HUES48 (cell line): Measurements from ENCODE around the gene UHMK1.
"Not testable (repeated sequence)": the region's sequence is repeated elsewhere in the genome, so short reads cannot be mapped to it uniquely, and the experiment has no call there.

ENCODE experiments used
- H3K27ac ChIP-seq: one replicate; pipeline ENCODE4 v1.7.0; 2013; ENCODE audit warnings: low read depth, low read length, inconsistent platforms
- H3K27me3 ChIP-seq: 2 replicates; pipeline ENCODE4 v1.6.1; 2013; ENCODE audit warnings: mild to moderate bottlenecking, low read length; ENCODE audit not compliant: control insufficient read depth, insufficient read depth
- H3K36me3 ChIP-seq: 2 replicates; pipeline ENCODE4 v1.6.1; 2013; ENCODE audit warnings: low read length; ENCODE audit not compliant: control insufficient read depth, insufficient read depth
- H3K4me1 ChIP-seq: 2 replicates; pipeline ENCODE4 v1.6.1; 2013; ENCODE audit warnings: mild to moderate bottlenecking, low read length; ENCODE audit not compliant: control insufficient read depth, insufficient read depth
- H3K4me3 ChIP-seq: 2 replicates; pipeline ENCODE4 v1.5.1; 2013; ENCODE audit warnings: mild to moderate bottlenecking, low read depth, low read length
- H3K9ac ChIP-seq: 2 replicates; pipeline ENCODE4 v1.6.1; 2013; ENCODE audit warnings: mild to moderate bottlenecking, low read depth, low read length, moderate library complexity
- H3K9me3 ChIP-seq: 2 replicates; pipeline ENCODE4 v1.6.1; 2013; ENCODE audit warnings: low read length; ENCODE audit not compliant: control insufficient read depth, insufficient read depth

The UHMK1 gene

GRCh38 chr1:162497723-162498495, at the start of gene UHMK1:
Gene UHMK1 (plus strand): TSS chr1:162497818. CDS start chr1:162498001, 183 bp downstream.
- H3K27me3 ChIP-seq: no peaks in the 10 kb centered on the region
- peaks cover 32% of the 10 kb centered on the region for H3K36me3 ChIP-seq
- peak within 1 kb of the TSS; percentile 82 for H3K27ac ChIP-seq
- H3K4me3 ChIP-seq: peak within 1 kb of the TSS; percentile 93
- no peaks in the 10 kb centered on the region for H3K9me3 ChIP-seq
- peak within 1 kb of the TSS; percentile 92 for H3K9ac ChIP-seq
- peaks cover 12% of the 10 kb centered on the region; the same call in 1 of the 2 replicates for H3K4me1 ChIP-seq

GRCh38 chr1:162454361-162454760, 43.3 kb upstream of the UHMK1 start:
- H3K9me3 ChIP-seq, H3K36me3 ChIP-seq, H3K27me3 ChIP-seq, H3K4me3 ChIP-seq, H3K9ac ChIP-seq, H3K4me1 ChIP-seq, H3K27ac ChIP-seq: not testable (repeated sequence)

- H3K9me3 ChIP-seq: no peaks in the 10 kb centered on the region
- no peaks in the 10 kb centered on the region for H3K36me3 ChIP-seq
- no peaks in the 10 kb centered on the region for H3K27me3 ChIP-seq
- no peak overlapping the region for H3K27ac ChIP-seq
- no peak overlapping the region for H3K9ac ChIP-seq
- no peak overlapping the region for H3K4me3 ChIP-seq
- no peaks in the 10 kb centered on the region for H3K4me1 ChIP-seq
Observed at GRCh38 chr1:162456323-162456722, 41.3 kb upstream of the UHMK1 start.

DNA sequence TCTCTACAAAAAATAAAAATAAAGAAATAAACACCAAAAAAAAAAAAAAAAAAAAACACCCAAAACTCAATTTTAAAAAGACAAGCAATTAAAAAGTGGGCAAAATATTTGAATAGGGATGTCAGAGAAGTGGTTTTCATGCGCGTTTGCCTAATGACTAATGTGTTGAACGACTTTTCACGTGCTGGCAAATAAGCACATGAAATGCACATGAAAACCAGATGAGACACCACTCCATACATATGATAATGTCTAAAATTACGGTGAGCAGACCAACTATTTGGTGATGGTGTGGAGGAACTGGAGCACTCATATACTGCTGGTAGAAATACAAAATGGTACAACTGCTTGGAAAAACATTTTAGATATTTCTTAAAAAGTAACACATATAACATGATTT, 39.4 kb upstream of the UHMK1 start:
- Histone ChIP-seq H3K4me1 (no peaks in the 10 kb centered on the region), H3K27ac (no peak overlapping the region), H3K4me3 (no peak overlapping the region), H3K9me3 (no peaks in the 10 kb centered on the region), H3K27me3 (no peaks in the 10 kb centered on the region), H3K9ac (no peak overlapping the region), H3K36me3 (no peaks in the 10 kb centered on the region)

DNA sequence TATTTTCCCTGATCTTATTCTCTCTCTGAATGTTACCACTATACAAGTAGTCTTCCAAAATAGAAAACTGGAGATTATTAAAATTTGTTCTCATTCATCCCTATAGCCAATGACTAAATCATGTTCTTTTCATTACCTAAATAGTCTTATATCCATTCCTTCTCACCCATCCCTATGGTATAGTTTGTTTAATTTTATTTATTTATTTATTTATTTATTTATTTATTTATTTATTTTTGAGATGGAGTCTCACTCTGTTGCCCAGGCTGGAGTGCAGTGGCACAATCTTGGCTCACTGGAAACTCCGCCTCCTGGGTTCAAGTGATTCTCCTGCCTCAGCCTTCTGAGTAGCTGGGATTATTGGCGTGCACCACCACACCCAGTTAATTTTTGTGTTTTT, 35.2 kb upstream of the UHMK1 start:
- not testable (repeated sequence) for H3K27me3 ChIP-seq, H3K4me3 ChIP-seq, H3K9me3 ChIP-seq, H3K4me1 ChIP-seq, H3K9ac ChIP-seq, H3K27ac ChIP-seq, H3K36me3 ChIP-seq

DNA sequence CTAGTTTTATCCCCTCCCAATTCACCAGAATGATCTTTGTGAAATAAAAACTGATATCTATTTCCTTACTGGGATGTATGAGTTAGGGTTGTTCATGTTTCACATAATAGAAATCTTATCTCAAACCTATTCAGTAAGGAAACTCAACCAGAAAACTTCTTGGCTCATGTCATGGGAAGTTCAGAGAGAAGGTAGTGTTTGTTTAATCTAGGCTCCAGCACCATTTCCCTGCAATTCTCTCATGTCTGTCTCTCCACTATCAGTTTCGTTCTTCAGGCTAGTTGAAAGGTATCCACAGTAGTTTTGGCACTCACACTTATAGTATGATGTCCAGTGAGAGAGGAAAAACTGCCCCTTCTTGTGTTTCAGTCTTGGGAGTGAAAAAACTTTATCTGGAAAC, 34.6 kb upstream of the UHMK1 start:
- Histone ChIP-seq H3K4me3 (no peak overlapping the region), H3K4me1 (no peaks in the 10 kb centered on the region), H3K36me3 (no peaks in the 10 kb centered on the region)

GRCh38 chr1:162466797-162467196, 30.8 kb upstream of the UHMK1 start:
- Histone ChIP-seq H3K9ac (no peak overlapping the region), H3K4me1 (peaks cover 10% of the 10 kb centered on the region), H3K9me3 (no peaks in the 10 kb centered on the region), H3K27ac (no peak overlapping the region), H3K4me3 (no peak overlapping the region), H3K36me3 (no peaks in the 10 kb centered on the region), H3K27me3 (no peaks in the 10 kb centered on the region)

More for the DNA sequence above, 34.6 kb upstream of the UHMK1 start:
- Histone ChIP-seq H3K9ac (no peak overlapping the region), H3K9me3 (no peaks in the 10 kb centered on the region), H3K27ac (no peak overlapping the region), H3K27me3 (no peaks in the 10 kb centered on the region)

DNA sequence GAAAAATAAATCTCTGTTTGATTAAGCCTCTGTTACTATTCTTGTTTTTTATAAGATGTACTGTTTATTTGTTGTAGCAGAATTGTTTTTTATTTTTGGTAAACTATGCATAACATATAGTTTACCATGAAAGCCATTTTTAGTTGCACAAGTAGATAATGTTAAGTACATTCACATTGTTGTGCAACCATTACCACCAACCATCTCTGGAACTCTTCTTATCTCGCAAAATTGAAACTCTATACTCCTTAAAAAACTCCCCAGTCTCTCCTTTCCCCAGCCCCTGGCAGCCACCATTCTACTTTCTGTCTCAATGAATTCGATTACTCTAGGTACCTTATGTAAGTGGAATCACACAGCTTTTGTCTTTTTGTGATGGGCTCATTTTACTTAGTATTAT, 27.4 kb upstream of the UHMK1 start:
- H3K27ac ChIP-seq: no peak overlapping the region
- no peak overlapping the region for H3K9ac ChIP-seq
- peaks cover 13% of the 10 kb centered on the region for H3K4me1 ChIP-seq
- H3K9me3 ChIP-seq: no peaks in the 10 kb centered on the region
- no peak overlapping the region for H3K4me3 ChIP-seq
- no peaks in the 10 kb centered on the region for H3K27me3 ChIP-seq
- no peaks in the 10 kb centered on the region for H3K36me3 ChIP-seq

DNA sequence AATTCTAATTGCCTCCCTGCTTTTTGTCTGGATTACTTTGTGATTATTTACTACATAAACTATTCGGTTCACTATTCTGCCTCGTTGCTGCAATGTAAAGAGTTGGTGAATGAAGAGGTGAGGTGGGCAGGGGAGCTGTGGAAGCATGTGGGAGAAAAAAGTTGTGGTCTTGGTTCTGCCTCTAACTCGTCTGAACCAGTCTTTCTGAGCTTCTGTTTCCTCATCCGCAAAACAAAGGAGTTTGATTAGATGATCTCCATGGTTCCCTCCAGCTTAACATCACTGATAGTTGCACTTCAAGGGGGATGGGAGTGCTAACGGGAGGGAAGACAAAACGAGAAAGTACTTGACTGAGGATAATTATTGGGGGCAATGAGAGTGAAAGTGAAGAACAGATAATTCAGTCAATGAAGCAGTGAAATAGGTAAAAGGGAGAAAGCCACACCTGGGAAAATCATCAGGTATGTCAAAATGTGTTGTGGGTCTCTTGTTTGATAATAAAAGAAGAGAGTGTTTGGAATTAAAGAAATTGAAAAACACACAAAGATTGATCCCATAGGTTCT, 26.2 kb upstream of the UHMK1 start:
- Histone ChIP-seq H3K27me3 (no peaks in the 10 kb centered on the region), H3K9me3 (no peaks in the 10 kb centered on the region), H3K27ac (no peak overlapping the region), H3K9ac (no peak overlapping the region), H3K36me3 (no peaks in the 10 kb centered on the region), H3K4me3 (no peak overlapping the region), H3K4me1 (peaks cover 13% of the 10 kb centered on the region)

DNA sequence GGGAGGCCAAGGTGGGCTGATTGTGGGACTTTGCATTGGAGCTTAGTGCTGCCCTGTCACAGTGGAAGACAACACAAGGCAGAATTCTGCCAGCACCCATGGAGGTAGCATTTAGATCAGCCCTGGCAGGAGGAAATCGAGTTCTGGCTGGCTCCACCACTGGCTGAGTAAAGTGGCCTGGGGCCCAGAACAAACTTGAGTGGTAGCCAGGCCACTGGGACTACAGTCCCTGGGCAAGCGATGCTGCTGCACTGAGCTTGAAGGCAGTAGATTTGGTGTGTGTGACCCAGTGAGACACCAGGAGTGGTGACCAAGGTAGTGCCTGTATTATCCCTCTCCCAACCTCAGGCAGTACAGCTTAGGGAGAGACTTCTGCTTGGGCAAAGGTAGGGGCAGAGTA, 22.5 kb upstream of the UHMK1 start:
- no peak overlapping the region for H3K4me3 ChIP-seq
- H3K36me3 ChIP-seq: no peaks in the 10 kb centered on the region
- H3K9ac ChIP-seq: no peak overlapping the region
- no peaks in the 10 kb centered on the region for H3K9me3 ChIP-seq
- H3K4me1 ChIP-seq: peaks cover 13% of the 10 kb centered on the region
- no peak overlapping the region for H3K27ac ChIP-seq
- H3K27me3 ChIP-seq: no peaks in the 10 kb centered on the region

DNA sequence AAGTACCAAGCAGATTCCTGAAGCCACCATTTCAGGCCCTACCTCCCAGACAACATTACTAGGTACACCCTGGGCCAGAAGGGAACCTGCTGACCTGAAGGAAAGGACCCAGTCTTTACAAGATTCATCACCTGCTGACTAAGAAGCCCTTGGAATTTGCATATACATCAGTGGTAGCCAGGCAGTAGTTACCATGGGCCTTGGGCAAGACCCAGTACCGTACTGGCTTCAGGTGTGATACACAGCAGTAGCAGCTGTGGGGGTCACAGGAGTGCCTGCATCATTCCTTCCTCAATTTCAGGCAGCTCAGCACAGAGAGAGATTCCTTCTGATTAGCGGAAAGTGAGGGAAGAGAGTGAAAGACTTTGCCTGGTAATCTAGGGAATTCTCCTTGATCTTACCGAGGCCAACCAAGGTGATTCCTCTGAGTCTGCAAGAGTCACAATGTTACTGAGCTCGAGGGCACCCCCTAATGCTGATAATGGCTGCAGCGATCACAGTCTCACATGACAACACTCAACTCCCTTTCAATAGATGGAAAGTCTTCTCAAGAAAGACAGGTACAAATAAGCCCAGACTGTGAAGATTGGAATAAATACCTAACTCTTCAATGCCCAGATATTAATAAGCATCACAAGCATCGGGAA, 22.0 kb upstream of the UHMK1 start:
- Histone ChIP-seq H3K4me3 (no peak overlapping the region), H3K9me3 (no peaks in the 10 kb centered on the region), H3K36me3 (no peaks in the 10 kb centered on the region), H3K9ac (no peak overlapping the region), H3K4me1 (peaks cover 13% of the 10 kb centered on the region), H3K27ac (no peak overlapping the region), H3K27me3 (no peaks in the 10 kb centered on the region)
